Measurements from ENCODE around the gene TJAP1.

The TJAP1 gene

DNA sequence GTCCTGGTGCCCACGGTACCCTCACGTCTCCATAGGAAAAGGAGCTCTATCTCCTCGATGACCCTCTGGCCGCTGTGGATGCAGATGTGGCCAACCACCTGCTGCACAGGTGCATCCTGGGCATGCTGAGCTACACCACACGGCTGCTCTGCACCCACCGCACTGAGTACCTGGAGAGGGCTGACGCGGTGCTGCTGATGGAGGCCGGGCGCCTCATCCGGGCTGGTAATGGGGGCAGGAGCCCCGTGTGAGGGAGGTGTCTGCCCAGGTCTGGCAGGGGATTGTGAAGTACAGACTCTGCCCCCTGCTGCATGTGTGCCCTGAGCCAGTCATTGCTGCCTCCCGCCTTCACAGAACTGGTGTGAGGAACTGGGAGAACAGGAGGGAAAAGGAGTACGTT lies 34.4 kb upstream of the TJAP1 start:
- Histone ChIP-seq H3K36me3 (peaks cover 4% of the 10 kb centered on the region), H3K27me3 (no peaks in the 10 kb centered on the region)

DNA sequence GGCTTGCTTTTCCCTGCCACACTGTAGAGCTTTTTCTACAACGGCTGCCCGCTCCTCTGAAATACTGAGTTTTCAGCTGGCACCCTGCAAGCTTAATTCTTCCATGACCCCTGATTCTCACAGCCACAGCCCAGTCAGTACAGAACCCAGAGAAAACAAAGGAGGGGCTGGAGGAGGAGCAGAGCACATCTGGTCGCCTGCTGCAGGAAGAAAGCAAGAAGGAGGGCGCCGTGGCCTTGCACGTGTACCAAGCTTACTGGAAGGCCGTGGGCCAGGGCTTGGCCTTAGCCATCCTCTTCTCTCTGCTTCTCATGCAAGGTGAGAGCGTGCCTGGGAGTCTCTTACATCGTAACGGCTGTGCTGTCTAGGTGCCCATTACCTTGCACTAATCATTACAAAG lies 33.3 kb upstream of the TJAP1 start:
- no peak for TF ChIP-seq CTCF (IDR thresholded peaks at IDR 0.05; ENCODE audit: low read depth, low read length)
- no peak overlapping the region for H3K4me3 ChIP-seq (ENCODE audit: low read depth, low read length)
- no peaks in the 10 kb centered on the region for H3K4me1 ChIP-seq
- no peaks in the 10 kb centered on the region for H3K27me3 ChIP-seq
- no peaks in the 10 kb centered on the region for H3K9me3 ChIP-seq
- peaks cover 4% of the 10 kb centered on the region for H3K36me3 ChIP-seq
- DNase-seq: no peak

More for the DNA sequence above, 34.4 kb upstream of the TJAP1 start:
- no peak for TF ChIP-seq CTCF (IDR thresholded peaks at IDR 0.05; ENCODE audit: low read depth, low read length)
- H3K4me3 ChIP-seq (ENCODE audit: low read depth, low read length): no peak overlapping the region
- DNase-seq: no peak
- no peaks in the 10 kb centered on the region for H3K4me1 ChIP-seq
- H3K9me3 ChIP-seq: no peaks in the 10 kb centered on the region

- no peak overlapping the region for H3K4me3 ChIP-seq (ENCODE audit: low read depth, low read length)
- peaks cover 4% of the 10 kb centered on the region for H3K36me3 ChIP-seq
- TF ChIP-seq CTCF (IDR thresholded peaks at IDR 0.05; ENCODE audit: low read depth, low read length): no peak
- H3K9me3 ChIP-seq: no peaks in the 10 kb centered on the region
- H3K27me3 ChIP-seq: no peaks in the 10 kb centered on the region
- no peaks in the 10 kb centered on the region for H3K4me1 ChIP-seq
- no peak for DNase-seq
These were observed 32.8 kb upstream of the TJAP1 start for GRCh38 chr6:43444582-43444981.

- Histone ChIP-seq H3K4me3 (ENCODE audit: low read depth, low read length) (no peak overlapping the region), H3K36me3 (peaks cover 4% of the 10 kb centered on the region), H3K27me3 (no peaks in the 10 kb centered on the region), H3K4me1 (no peaks in the 10 kb centered on the region), H3K9me3 (no peaks in the 10 kb centered on the region)
- no peak for DNase-seq
- TF ChIP-seq CTCF (IDR thresholded peaks at IDR 0.05; ENCODE audit: low read depth, low read length): no peak
These were observed 31.8 kb upstream of the TJAP1 start for GRCh38 chr6:43445576-43445975.

GRCh38 chr6:43447604-43448003 lies 29.8 kb upstream of the TJAP1 start:
- Histone ChIP-seq H3K4me1 (no peaks in the 10 kb centered on the region), H3K36me3 (no peaks in the 10 kb centered on the region; the same call in 1 of the 2 replicates), H3K27me3 (no peaks in the 10 kb centered on the region)

GRCh38 chr6:43448916-43449315 lies 28.5 kb upstream of the TJAP1 start:
- Histone ChIP-seq H3K4me1 (no peaks in the 10 kb centered on the region), H3K27me3 (no peaks in the 10 kb centered on the region), H3K36me3 (no peaks in the 10 kb centered on the region; the same call in 1 of the 2 replicates), H3K4me3 (ENCODE audit: low read depth, low read length) (no peak overlapping the region), H3K9me3 (no peaks in the 10 kb centered on the region)
- no peak for DNase-seq
- TF ChIP-seq CTCF (IDR thresholded peaks at IDR 0.05; ENCODE audit: low read depth, low read length): no peak

More at GRCh38 chr6:43447604-43448003, 29.8 kb upstream of the TJAP1 start:
- no peaks in the 10 kb centered on the region for H3K9me3 ChIP-seq
- no peak for DNase-seq
- no peak for TF ChIP-seq CTCF (IDR thresholded peaks at IDR 0.05; ENCODE audit: low read depth, low read length)
- no peak overlapping the region for H3K4me3 ChIP-seq (ENCODE audit: low read depth, low read length)
